ENCODE measurements around the gene DMRTB1.

DNA sequence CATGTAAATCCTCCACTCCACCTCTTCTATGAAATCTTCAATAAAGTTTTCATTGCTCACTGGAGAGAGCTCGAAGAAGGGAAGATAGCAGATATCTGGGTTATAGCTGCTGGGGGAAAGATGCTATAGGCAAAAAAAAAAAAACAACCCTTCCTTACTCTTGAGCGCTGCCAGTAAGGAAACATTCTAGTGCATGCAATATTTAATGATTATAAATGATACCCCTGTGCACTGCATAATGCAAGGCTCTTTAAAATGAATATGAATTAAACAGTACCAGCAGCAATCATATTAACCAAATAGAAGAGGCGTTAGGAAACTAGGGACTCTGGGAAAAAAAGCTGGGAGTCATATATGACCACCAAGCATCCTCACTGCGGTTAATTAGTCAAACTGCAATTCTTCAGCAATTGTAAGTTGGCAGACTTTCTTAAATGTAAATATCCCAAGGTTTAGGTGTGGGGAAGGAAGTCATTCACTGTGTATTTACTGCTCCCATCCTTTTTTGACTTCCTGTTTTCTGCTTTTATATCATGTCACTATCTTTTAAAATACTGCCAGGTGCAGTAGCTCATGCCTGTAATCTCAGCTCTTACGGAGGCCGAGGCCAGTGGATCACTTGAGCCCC, 3.7 kb upstream of the DMRTB1 start:
- TF ChIP-seq, protein P1, sequence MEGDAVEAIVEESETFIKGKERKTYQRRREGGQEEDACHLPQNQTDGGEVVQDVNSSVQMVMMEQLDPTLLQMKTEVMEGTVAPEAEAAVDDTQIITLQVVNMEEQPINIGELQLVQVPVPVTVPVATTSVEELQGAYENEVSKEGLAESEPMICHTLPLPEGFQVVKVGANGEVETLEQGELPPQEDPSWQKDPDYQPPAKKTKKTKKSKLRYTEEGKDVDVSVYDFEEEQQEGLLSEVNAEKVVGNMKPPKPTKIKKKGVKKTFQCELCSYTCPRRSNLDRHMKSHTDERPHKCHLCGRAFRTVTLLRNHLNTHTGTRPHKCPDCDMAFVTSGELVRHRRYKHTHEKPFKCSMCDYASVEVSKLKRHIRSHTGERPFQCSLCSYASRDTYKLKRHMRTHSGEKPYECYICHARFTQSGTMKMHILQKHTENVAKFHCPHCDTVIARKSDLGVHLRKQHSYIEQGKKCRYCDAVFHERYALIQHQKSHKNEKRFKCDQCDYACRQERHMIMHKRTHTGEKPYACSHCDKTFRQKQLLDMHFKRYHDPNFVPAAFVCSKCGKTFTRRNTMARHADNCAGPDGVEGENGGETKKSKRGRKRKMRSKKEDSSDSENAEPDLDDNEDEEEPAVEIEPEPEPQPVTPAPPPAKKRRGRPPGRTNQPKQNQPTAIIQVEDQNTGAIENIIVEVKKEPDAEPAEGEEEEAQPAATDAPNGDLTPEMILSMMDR (conservative IDR thresholded peaks at IDR 0.05 in 1 of 2, IDR thresholded peaks at IDR 0.05 in 1 of 2; ENCODE audit: extremely low read depth in 1 of 2, insufficient read depth in 1 of 2, low read depth in 1 of 2, low read length in 2 of 2): no peak
- no peak for TF ChIP-seq EZH2 (IDR thresholded peaks at IDR 0.05; ENCODE audit: borderline replicate concordance, low read length)

Measured in mammary epithelial cell (primary cell).